Gastroesophageal sphincter (tissue), 4 donors: ENCODE data around the gene ARNT2. TPM values are rescaled to one million over a fixed set of nuclear protein-coding genes. Genes with fewer than 3 reads are reported as not detected.

ENCODE experiments used
- ATAC-seq: fragments of 150-250 bp; one replicate; pipeline ENCODE4 v1.9.1; 2016; ENCODE audit warnings: mild to moderate bottlenecking, moderate library complexity
- H3K27ac ChIP-seq, 4 donors: fragments of 200-600 bp; sonication (generic) in 3 of 4; 1 replicate in 3 of 4; 2 replicates in 1 of 4; pipeline ENCODE4 v1.5.1; 2016 to 2019
- H3K27me3 ChIP-seq: fragments of 200-600 bp; sonication (generic); one replicate; pipeline ENCODE4 v1.5.1; 2019
- H3K36me3 ChIP-seq, 2 donors: fragments of 200-600 bp; sonication (generic); one replicate each; pipeline ENCODE4 v1.5.1; 2019; ENCODE audit warnings: control low read depth in 1 of 2
- H3K4me1 ChIP-seq, 3 donors: fragments of 200-600 bp; sonication (generic); 1 replicate in 2 of 3; 2 replicates in 1 of 3; pipeline ENCODE4 v1.5.1; 2016 to 2019; ENCODE audit warnings: control low read depth in 2 of 3
- H3K4me3 ChIP-seq, 2 donors: fragments of 200-600 bp; sonication (generic); one replicate each; pipeline ENCODE4 v1.5.1; 2019; ENCODE audit warnings: mild to moderate bottlenecking in 1 of 2, moderate library complexity in 1 of 2
- H3K9me3 ChIP-seq, 3 donors: fragments of 200-600 bp; sonication (generic); one replicate each; pipeline ENCODE4 v1.5.1; 2017 to 2019; ENCODE audit warnings: control low read depth in 2 of 3
- CTCF ChIP-seq, 4 experiments: fragments of 200-600 bp in 2 of 4; fragments of 450-650 bp in 2 of 4; sonication (generic) in 1 of 4; IDR thresholded peaks; one replicate each; pipeline ENCODE4 v1.5.1; 2017 to 2019; ENCODE audit warnings: antibody characterized with exemption in 4 of 4, mild to moderate bottlenecking in 2 of 4, moderate library complexity in 2 of 4
- EP300 ChIP-seq: sonication (generic); formaldehyde crosslinking; IDR thresholded peaks from one replicate; pipeline ENCODE4 v1.6.1; 2017; ENCODE audit warnings: antibody characterized with exemption, mild to moderate bottlenecking
- POLR2A ChIP-seq, 2 donors: fragments of 450-650 bp; IDR thresholded peaks; one replicate each; pipeline ENCODE4 v1.6.1; 2017; ENCODE audit warnings: antibody characterized with exemption in 2 of 2, mild to moderate bottlenecking in 2 of 2, moderate library complexity in 1 of 2
- POLR2AphosphoS5 ChIP-seq: sonication (generic); formaldehyde crosslinking; IDR thresholded peaks from one replicate; pipeline ENCODE4 v1.6.1; 2017; ENCODE audit warnings: antibody characterized with exemption
- WGBS, 2 donors: methylation state at CpG; one replicate each; pipeline ENCODE4 v1.1.5; 2018; ENCODE audit warnings: low coverage in 1 of 2; 5-methylcytosine and 5-hydroxymethylcytosine counted together
- total RNA-seq, 4 donors: library from RNA; depleted of rRNA; stranded (reverse); fragments of >200 nt; gene quantifications; one replicate each; pipeline ENCODE4 v1.1.0, GENCODE V29; 2016

Gene ARNT2
- total RNA-seq, 4 donors from 2014 or later: 6.7 to 11.6 (median 9.4) TPM

- TF ChIP-seq POLR2A (IDR thresholded peaks at IDR 0.05) (no peak), POLR2AphosphoS5 (no peak), CTCF (IDR thresholded peaks at IDR 0.05) (no peak), EP300 (no peak)
- Histone ChIP-seq H3K27ac (no peak overlapping the region), H3K36me3 (no peaks in the 10 kb centered on the region), H3K4me3 (no peak overlapping the region), H3K4me1 (no peaks in the 10 kb centered on the region), H3K9me3 (no peaks in the 10 kb centered on the region), H3K27me3 (no peaks in the 10 kb centered on the region)
- ATAC-seq: no peak
- 84 to 91% methylated on average over 4 of the region's 4 CpGs for WGBS, 2 donors
Observed at GRCh38 chr15:80444680-80445251, 40.6 kb downstream of the ARNT2 start.

GRCh38 chr15:80445300-80446041, 41.3 kb downstream of the ARNT2 start:
- 85 to 90% methylated on average over 5 to 9 of the region's 13 CpGs for WGBS, 2 donors
- H3K4me3 ChIP-seq: no peak overlapping the region
- H3K9me3 ChIP-seq: no peaks in the 10 kb centered on the region
- H3K36me3 ChIP-seq: no peaks in the 10 kb centered on the region
- no peaks in the 10 kb centered on the region for H3K27me3 ChIP-seq
- TF ChIP-seq EP300: no peak
- TF ChIP-seq POLR2A (IDR thresholded peaks at IDR 0.05): no peak
- no peak for TF ChIP-seq POLR2AphosphoS5
- no peak for TF ChIP-seq CTCF (IDR thresholded peaks at IDR 0.05)
- no peak for ATAC-seq
- H3K27ac ChIP-seq: no peak overlapping the region
- H3K4me1 ChIP-seq: no peaks in the 10 kb centered on the region

- no peak for ATAC-seq
- H3K36me3 ChIP-seq: no peaks in the 10 kb centered on the region
- H3K4me1 ChIP-seq: no peaks in the 10 kb centered on the region
- no peak overlapping the region for H3K27ac ChIP-seq
- H3K9me3 ChIP-seq: no peaks in the 10 kb centered on the region
- H3K4me3 ChIP-seq: no peak overlapping the region
- TF ChIP-seq POLR2AphosphoS5: no peak
- no peak for TF ChIP-seq CTCF (IDR thresholded peaks at IDR 0.05)
- no peak for TF ChIP-seq EP300
- no peak for TF ChIP-seq POLR2A (IDR thresholded peaks at IDR 0.05)
- H3K27me3 ChIP-seq: no peaks in the 10 kb centered on the region
Observed at GRCh38 chr15:80447077-80447476, 42.9 kb downstream of the ARNT2 start.

DNA sequence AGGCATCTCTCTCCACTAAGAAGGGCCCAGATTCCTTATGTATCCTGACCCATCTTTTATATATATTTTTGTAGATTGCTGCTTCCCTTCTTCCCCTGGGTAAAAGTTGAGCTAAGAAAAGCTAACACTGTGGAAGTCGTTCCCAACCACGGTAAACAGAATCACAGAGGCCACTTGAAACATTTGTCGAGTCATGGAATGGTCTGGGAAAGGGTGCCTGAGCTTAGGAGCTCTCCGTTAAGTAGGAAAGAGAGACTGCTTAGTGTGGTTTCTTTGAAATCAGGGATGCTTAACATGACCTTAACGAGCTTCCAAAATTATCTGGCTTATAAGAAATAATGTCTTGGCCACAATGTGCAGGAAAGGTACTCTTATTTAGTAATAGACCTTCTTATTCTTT, 45.6 kb downstream of the ARNT2 start:
- H3K4me1 ChIP-seq: no peaks in the 10 kb centered on the region
- H3K27ac ChIP-seq: no peak overlapping the region
- no peak overlapping the region for H3K4me3 ChIP-seq
- no peak for ATAC-seq
- TF ChIP-seq EP300 (no peak), POLR2AphosphoS5 (no peak), CTCF (IDR thresholded peaks at IDR 0.05) (no peak), POLR2A (IDR thresholded peaks at IDR 0.05) (no peak)
- no peaks in the 10 kb centered on the region for H3K27me3 ChIP-seq
- 85 to 88% methylated on average over 4 to 5 of the region's 5 CpGs for WGBS, 2 donors
- H3K9me3 ChIP-seq: no peaks in the 10 kb centered on the region
- no peaks in the 10 kb centered on the region for H3K36me3 ChIP-seq

- Histone ChIP-seq H3K27ac (no peak overlapping the region), H3K9me3 (no peaks in the 10 kb centered on the region), H3K4me3 (no peak overlapping the region), H3K36me3 (no peaks in the 10 kb centered on the region), H3K27me3 (no peaks in the 10 kb centered on the region), H3K4me1 (peaks cover 0 to 4% (median 0%) of the 10 kb centered on the region in 3 donors)
- no peak for ATAC-seq
- WGBS, 2 donors: 75 to 86% methylated on average over 5 to 7 of the region's 14 CpGs
- TF ChIP-seq CTCF (IDR thresholded peaks at IDR 0.05) (no peak), EP300 (no peak), POLR2A (IDR thresholded peaks at IDR 0.05) (no peak), POLR2AphosphoS5 (no peak)
Observed at GRCh38 chr15:80450811-80451321, 46.7 kb downstream of the ARNT2 start.
